GM23338 (cell line): ENCODE data around the gene FHIT. TPM values are rescaled to one million over a fixed set of nuclear protein-coding genes. Genes with fewer than 3 reads are reported as not detected.

ENCODE experiments used
- ATAC-seq: fragments of 200-7000 bp; cut with Tn5 transposase; 3 replicates; pipeline ENCODE4 v1.9.1; 2020
- DNase-seq: peaks from one replicate; pipeline ENCODE4 v3.0.0-alpha.2; 2015; ENCODE audit warnings: low spot score
- H2AFZ ChIP-seq: fragments of 200-600 bp; sonication (generic); 2 replicates; pipeline ENCODE4 v1.8.0; 2016; ENCODE audit warnings: antibody characterized with exemption, mild to moderate bottlenecking, moderate library complexity
- H3F3A ChIP-seq: fragments of 200-600 bp; sonication (generic); replicated peaks from 2 replicates; pipeline ENCODE4 v1.8.0; 2017; ENCODE audit warnings: antibody characterized with exemption, mixed run types, low read depth
- H3K27ac ChIP-seq: fragments of 200-600 bp; sonication (generic); 2 replicates; pipeline ENCODE4 v1.6.1; 2016; ENCODE audit warnings: low read depth
- H3K27me3 ChIP-seq: fragments of 200-600 bp; sonication (generic); 2 replicates; pipeline ENCODE4 v1.8.0; 2016; ENCODE audit warnings: mild to moderate bottlenecking, mixed run types, moderate library complexity; ENCODE audit not compliant: insufficient read depth
- H3K36me3 ChIP-seq: fragments of 200-600 bp; sonication (generic); 2 replicates; pipeline ENCODE4 v1.8.0; 2016; ENCODE audit warnings: mild to moderate bottlenecking; ENCODE audit not compliant: insufficient read depth
- H3K4me1 ChIP-seq: fragments of 200-600 bp; sonication (generic); 2 replicates; pipeline ENCODE4 v1.8.0; 2016; ENCODE audit warnings: mild to moderate bottlenecking, moderate library complexity; ENCODE audit not compliant: insufficient read depth
- H3K4me2 ChIP-seq: fragments of 200-600 bp; sonication (generic); 2 replicates; pipeline ENCODE4 v1.7.1; 2017; ENCODE audit warnings: mixed run types
- H3K4me3 ChIP-seq: fragments of 200-600 bp; sonication (generic); 2 replicates; pipeline ENCODE4 v1.6.1; 2016; ENCODE audit warnings: mixed run types
- H3K79me2 ChIP-seq: fragments of 200-600 bp; sonication (generic); replicated peaks from 2 replicates; pipeline ENCODE4 v1.8.0; 2017; ENCODE audit warnings: mild to moderate bottlenecking; ENCODE audit not compliant: insufficient read depth
- H3K9me2 ChIP-seq: fragments of 200-600 bp; sonication (generic); 2 replicates; pipeline ENCODE4 v1.8.0; 2017; ENCODE audit not compliant: insufficient read depth
- H4K20me1 ChIP-seq: fragments of 200-600 bp; sonication (generic); replicated peaks from 2 replicates; pipeline ENCODE4 v1.8.0; 2017; ENCODE audit warnings: mild to moderate bottlenecking; ENCODE audit not compliant: insufficient read depth
- H3K27ac Mint-ChIP-seq: 2 replicates; pipeline ENCODE4 v1.8.0; 2020; ENCODE audit warnings: inconsistent platforms, mild to moderate bottlenecking, moderate library complexity, mixed read lengths
- H3K27me3 Mint-ChIP-seq: 3 replicates; pipeline ENCODE4 v1.8.0; 2022; ENCODE audit warnings: low read depth, mild to moderate bottlenecking, moderate library complexity, mixed read lengths, inconsistent platforms; ENCODE audit not compliant: insufficient read depth, poor library complexity
- H3K36me3 Mint-ChIP-seq: 3 replicates; pipeline ENCODE4 v1.8.0; 2021; ENCODE audit warnings: low read depth, mild to moderate bottlenecking, inconsistent platforms, moderate library complexity, mixed read lengths
- H3K4me1 Mint-ChIP-seq: 3 replicates; pipeline ENCODE4 v1.8.0; 2020; ENCODE audit warnings: mild to moderate bottlenecking, inconsistent platforms, mixed read lengths
- H3K4me3 Mint-ChIP-seq: 3 replicates; pipeline ENCODE4 v1.8.0; 2021; ENCODE audit warnings: moderate library complexity, mild to moderate bottlenecking, inconsistent platforms, mixed read lengths
- H3K9me3 Mint-ChIP-seq: 3 replicates; pipeline ENCODE4 v1.8.0; 2020; ENCODE audit warnings: moderate library complexity, mild to moderate bottlenecking, inconsistent platforms, mixed read lengths
- CREB1 ChIP-seq: fragments of 250-450 bp; sonication (Bioruptor Pico); IDR thresholded peaks from 2 replicates; pipeline ENCODE4 v1.5.0; 2020; ENCODE audit warnings: low read depth, mild to moderate bottlenecking, moderate library complexity
- CTCF ChIP-seq, 2 experiments: fragments of 200-600 bp in 1 of 2; sonication (generic) in 1 of 2; conservative IDR thresholded peaks; 2 replicates each; pipeline versions ENCODE4 v1.5.1 to v1.6.1; 2016 to 2017; ENCODE audit warnings: antibody characterized with exemption in 2 of 2, low read depth in 2 of 2, mild to moderate bottlenecking in 2 of 2, moderate library complexity in 1 of 2
- ETS1 ChIP-seq: IDR thresholded peaks from 2 replicates; pipeline ENCODE4 v1.6.1; 2016; ENCODE audit warnings: antibody characterized with exemption
- EZH2 ChIP-seq: fragments of 200-600 bp; sonication (generic); IDR thresholded peaks from one replicate; pipeline ENCODE4 v1.8.0; 2017; ENCODE audit warnings: antibody characterized with exemption, mild to moderate bottlenecking, low read depth; ENCODE audit not compliant: unreplicated experiment
- EZH2phosphoT487 ChIP-seq: fragments of 200-600 bp; sonication (generic); IDR thresholded peaks from one replicate; pipeline ENCODE4 v1.8.1; 2018; ENCODE audit warnings: antibody characterized with exemption; ENCODE audit not compliant: unreplicated experiment
- NANOG ChIP-seq: IDR thresholded peaks from 2 replicates; pipeline ENCODE4 v1.6.1; 2016; ENCODE audit warnings: antibody characterized with exemption, borderline replicate concordance
- STAT1 ChIP-seq: IDR thresholded peaks from one replicate; pipeline ENCODE4 v1.6.1; 2016; ENCODE audit warnings: antibody characterized with exemption; ENCODE audit not compliant: unreplicated experiment
- ZNF462 ChIP-seq: fragments of 250-450 bp; sonication (Bioruptor Pico); IDR thresholded peaks from 2 replicates; pipeline ENCODE4 v1.5.0; 2020; ENCODE audit warnings: mild to moderate bottlenecking, moderate library complexity
- polyA plus RNA-seq: library from polyadenylated mRNA; unstranded; fragments of >200 nt; fragmentation: Nextera tagmentation; extraction: Ambion mirVana; gene quantifications from 2 replicates; pipeline ENCODE4 v1.2.1, GENCODE V29; 2016
- total RNA-seq: library from RNA; depleted of rRNA; stranded (reverse); fragments of >200 nt; shearing (Covaris generic); gene quantifications from 2 replicates; pipeline ENCODE4 v1.2.3, GENCODE V29; 2014

Gene FHIT
- total and polyA plus RNA-seq, 2 experiments from 2014 or later, result 3.0 to 8.3 TPM

GRCh38 chr3:60523536-60523935, 727.7 kb downstream of the FHIT start:
- H3K9me3 Mint-ChIP-seq, result no peaks in the 10 kb centered on the region
- no peaks in the 10 kb centered on the region for H3K4me1 Mint-ChIP-seq

More at GRCh38 chr3:60523536-60523935, 727.7 kb downstream of the FHIT start:
- no peak overlapping the region for H3K4me3 Mint-ChIP-seq
- Histone ChIP-seq H3K27me3 (no peaks in the 10 kb centered on the region), H4K20me1 (no peaks in the 10 kb centered on the region), H3K4me2 (no peak overlapping the region), H3K4me1 (no peaks in the 10 kb centered on the region), H2AFZ (no peak overlapping the region), H3K36me3 (0 out of 2 replicates have a peak, but pooled peaks cover 6% of the 10 kb centered on the region), H3K9me2 (no peaks in the 10 kb centered on the region; the same call in 1 of the 2 replicates), H3K79me2 (no peaks in the 10 kb centered on the region), H3K27ac (no peak overlapping the region), H3F3A (no peaks in the 10 kb centered on the region), H3K4me3 (no peak overlapping the region)
- H3K36me3 Mint-ChIP-seq, result no peaks in the 10 kb centered on the region
- TF ChIP-seq CTCF (conservative IDR thresholded peaks at IDR 0.05; ENCODE audit: low read depth in 2 of 2) (no peak), CREB1 (no peak), NANOG (no peak), ETS1 (no peak), EZH2phosphoT487 (no peak), EZH2 (no peak), ZNF462 (no peak), STAT1 (no peak)
- no peak overlapping the region for H3K27ac Mint-ChIP-seq
- no peaks in the 10 kb centered on the region for H3K27me3 Mint-ChIP-seq
- ATAC-seq, result no peak
- DNase-seq, result no peak
